HG03159 (cell line): Measurements from ENCODE around the gene ABR.
"Not testable (repeated sequence)": the region's sequence is repeated elsewhere in the genome, so short reads cannot be mapped to it uniquely, and the experiment has no call there.

Experiments
- ATAC-seq: cut with Tn5 transposase; IDR thresholded peaks from one replicate; pipeline ENCODE4 v1.9.1; 2021; ENCODE audit warnings: mild to moderate bottlenecking, moderate library complexity; ENCODE audit not compliant: unreplicated experiment

The ABR gene

GRCh38 chr17:1202291-1202690 is 22.5 kb upstream of the ABR start:
- ATAC-seq: no peak

- ATAC-seq: no peak
These were observed 21.4 kb upstream of the ABR start for GRCh38 chr17:1201132-1201702.

- ATAC-seq: not testable (repeated sequence)
These were observed 19.5 kb upstream of the ABR start for GRCh38 chr17:1199271-1199743.

- ATAC-seq: peak; percentile 58
These were observed 18.2 kb upstream of the ABR start for GRCh38 chr17:1197781-1198490.

GRCh38 chr17:1197379-1197778 is 17.6 kb upstream of the ABR start:
- ATAC-seq: no peak

GRCh38 chr17:1196946-1197345 is 17.2 kb upstream of the ABR start:
- no peak for ATAC-seq

GRCh38 chr17:1192911-1193699 is 13.3 kb upstream of the ABR start:
- no peak for ATAC-seq

- no peak for ATAC-seq
These were observed 11.1 kb upstream of the ABR start for GRCh38 chr17:1190751-1191331.

GRCh38 chr17:1188812-1189504 is 9.2 kb upstream of the ABR start:
- no peak for ATAC-seq

- ATAC-seq: no peak
These were observed 7.4 kb upstream of the ABR start for GRCh38 chr17:1186923-1187771.

GRCh38 chr17:1186214-1186820 is 6.5 kb upstream of the ABR start:
- no peak for ATAC-seq

GRCh38 chr17:1183171-1183873 is 3.5 kb upstream of the ABR start:
- peak; percentile 36 for ATAC-seq

- no peak for ATAC-seq
These were observed 3.0 kb upstream of the ABR start for GRCh38 chr17:1182811-1183170.

GRCh38 chr17:1181753-1182137 is 2.0 kb upstream of the ABR start:
- ATAC-seq: no peak

- peak; percentile 33 for ATAC-seq
These were observed 1.4 kb upstream of the ABR start for GRCh38 chr17:1180958-1181752.

GRCh38 chr17:1179112-1179817 is 516 bp downstream of the ABR start:
- ATAC-seq: no peak

GRCh38 chr17:1177016-1177700 is 2.6 kb downstream of the ABR start:
- ATAC-seq: no peak
